Upper lobe of left lung (tissue), 4 donors: ENCODE measurements around the gene NEDD4L.
A peak's percentile ranks its signal among the peaks of the same experiment; 100 is the strongest.

Experiments
- CTCF ChIP-seq, 6 experiments: fragments of 450-650 bp in 4 of 6; fragments of 200-600 bp in 2 of 6; sonication (generic) in 2 of 6; IDR thresholded peaks; one replicate each; pipeline ENCODE4 v1.5.1; 2016 to 2019; ENCODE audit warnings: antibody characterized with exemption in 6 of 6
- POLR2A ChIP-seq, 4 donors: fragments of 450-650 bp; IDR thresholded peaks; one replicate each; pipeline ENCODE4 v1.5.1; 2016 to 2017; ENCODE audit warnings: antibody characterized with exemption in 4 of 4, mild to moderate bottlenecking in 2 of 4
- POLR2AphosphoS5 ChIP-seq, 2 donors: sonication (generic); formaldehyde crosslinking; IDR thresholded peaks; one replicate each; pipeline ENCODE4 v1.5.1; 2017; ENCODE audit warnings: antibody characterized with exemption in 2 of 2

DNA sequence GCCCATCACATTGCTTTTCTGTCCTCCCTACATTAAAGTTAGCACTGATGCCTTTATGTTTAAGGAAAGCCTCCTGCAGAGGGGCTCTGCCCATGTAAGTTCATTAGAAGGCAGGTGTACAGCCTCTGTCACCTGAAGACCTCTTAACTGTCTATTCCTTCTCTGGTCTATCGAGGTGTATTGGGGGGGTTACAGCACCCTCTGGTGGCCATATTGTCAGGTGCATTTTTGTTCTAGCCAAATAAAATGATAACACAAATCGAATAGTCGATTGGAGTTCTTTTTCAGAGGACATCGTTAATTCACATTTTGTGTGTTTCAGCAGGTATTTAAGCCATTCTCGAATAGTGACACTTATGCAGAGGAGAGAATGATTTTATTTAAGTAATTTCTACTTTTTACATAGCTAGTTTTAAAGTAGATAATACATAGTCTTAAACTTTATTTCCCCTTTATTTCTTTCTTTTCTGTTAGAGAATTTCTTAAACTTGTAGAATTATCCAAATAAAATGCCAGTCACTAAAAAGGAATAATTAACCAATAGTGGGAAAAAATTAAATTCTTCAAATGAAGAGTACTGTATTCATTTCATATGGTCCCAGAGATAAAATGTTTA is 136.8 kb downstream of the NEDD4L start:
- no peak for TF ChIP-seq POLR2AphosphoS5 (IDR thresholded peaks at IDR 0.05)
- peak; percentile 56 to 81 (median 76) for TF ChIP-seq CTCF (IDR thresholded peaks at IDR 0.05)
- TF ChIP-seq POLR2A (IDR thresholded peaks at IDR 0.05), result no peak
